Fibroblast of skin of left quadriceps (primary cell): ENCODE measurements around the gene MORN1.

Experiments
- DNase-seq, 2 experiments: peaks; one replicate each; pipeline ENCODE4 v3.0.0-alpha.2; 2013; ENCODE audit warnings: low read depth in 2 of 2

Gene MORN1

DNA sequence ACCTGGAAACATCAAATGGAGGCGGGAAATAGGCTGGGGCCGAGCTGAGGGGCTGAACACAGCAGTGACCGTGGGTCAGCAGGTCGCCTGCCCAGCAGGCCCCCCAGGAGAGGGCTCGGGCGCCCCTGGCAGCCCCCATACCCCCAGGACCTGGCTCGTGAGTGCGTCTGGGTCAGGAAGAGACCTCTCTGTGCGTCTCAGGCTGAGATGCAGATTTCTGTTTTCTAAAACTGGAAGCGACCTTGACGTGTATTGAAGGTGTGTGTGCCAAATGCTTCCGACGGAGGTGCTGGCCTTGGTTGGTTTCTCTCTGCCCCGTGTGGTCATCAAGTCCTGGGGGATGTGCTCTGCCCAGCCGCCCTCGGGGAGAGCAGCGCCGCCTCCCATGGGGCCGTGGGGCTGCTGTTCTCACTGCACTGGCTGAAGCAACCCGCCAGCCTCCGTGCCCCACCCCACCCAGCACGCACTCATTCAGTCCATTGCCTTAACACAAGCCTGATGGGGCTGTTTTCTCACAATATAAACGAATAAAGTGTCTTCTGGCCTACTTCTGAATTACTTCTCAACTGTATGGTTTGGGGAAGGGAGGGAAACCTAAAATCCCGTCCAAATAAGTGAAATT lies 13.6 kb upstream of the MORN1 start:
- DNase-seq: no peak

DNA sequence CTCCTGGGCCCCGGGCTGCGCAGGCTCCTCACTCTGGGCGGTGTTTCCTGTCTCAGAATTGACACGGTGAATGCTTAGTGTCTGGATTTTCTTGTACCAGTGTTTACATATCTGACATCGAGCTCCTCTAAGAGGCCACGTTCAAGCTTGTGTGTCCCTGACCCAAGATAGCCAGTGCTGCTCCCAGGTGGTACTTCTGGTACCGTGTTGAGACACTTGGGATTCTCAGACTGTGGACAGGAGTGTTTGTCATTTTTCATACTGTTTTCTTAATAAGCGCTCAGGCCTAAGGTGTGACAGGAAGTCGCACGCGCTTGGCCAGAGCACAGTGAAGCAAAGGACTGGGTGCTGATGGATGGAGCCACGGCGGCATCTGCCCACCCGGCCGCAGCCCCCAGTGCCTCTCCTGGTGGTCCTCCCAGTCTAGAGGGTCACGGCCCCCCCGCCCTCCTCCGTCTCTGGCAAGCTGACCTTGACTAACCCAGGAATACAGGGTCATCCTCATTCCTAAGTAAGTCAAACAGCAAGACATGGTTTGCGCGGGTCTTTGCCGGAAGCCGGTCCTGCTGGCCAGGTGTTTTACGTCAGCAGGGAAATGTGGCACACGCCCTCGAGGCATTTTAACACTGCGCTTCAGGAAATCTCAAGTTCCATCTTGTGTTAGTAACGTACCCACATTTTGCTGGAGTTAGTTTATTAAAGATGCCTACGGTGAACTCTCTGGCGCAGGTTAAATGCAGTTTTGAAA lies 13.0 kb upstream of the MORN1 start:
- no peak for DNase-seq

DNA sequence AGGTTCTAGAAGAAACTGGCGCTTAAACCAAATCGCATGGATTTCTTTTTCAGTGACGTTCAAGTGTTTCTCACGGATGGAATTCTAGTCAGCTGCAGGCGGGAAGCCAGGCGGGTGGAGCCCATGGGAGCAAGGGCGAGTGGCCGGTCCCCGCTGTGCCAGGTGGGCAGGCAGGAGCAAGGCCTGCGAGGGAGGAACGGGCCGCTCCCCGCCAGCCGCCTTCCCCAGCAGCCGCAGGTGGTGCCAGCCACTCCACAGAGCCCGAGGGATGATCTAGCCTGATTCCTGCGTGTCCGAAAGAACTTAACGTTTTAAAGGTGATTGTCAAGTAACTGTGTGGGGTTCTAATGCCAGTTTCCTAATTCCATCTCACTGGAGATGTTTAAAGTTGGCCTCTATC lies 11.9 kb upstream of the MORN1 start:
- DNase-seq: no peak

- DNase-seq: no peak
Observed at GRCh38 chr1:2402420-2402819, 11.1 kb upstream of the MORN1 start.

GRCh38 chr1:2400950-2401649 lies 9.7 kb upstream of the MORN1 start:
- DNase-seq: no peak

DNA sequence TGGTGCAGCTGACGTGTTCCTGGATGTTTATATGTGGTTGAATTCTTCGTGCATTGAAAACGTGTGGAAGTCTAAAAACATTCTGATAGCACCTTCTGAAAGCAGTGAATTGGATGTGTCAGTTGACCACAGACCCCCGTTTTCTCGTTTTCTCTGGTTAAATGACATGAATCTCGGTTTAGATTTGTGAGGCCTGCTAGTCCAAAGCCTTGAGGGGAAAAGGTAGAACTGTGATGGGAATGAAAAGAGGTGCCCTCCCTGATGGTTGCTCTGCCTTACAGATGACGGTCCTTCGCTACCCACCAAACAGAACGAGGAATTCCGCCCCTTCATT lies 9.2 kb upstream of the MORN1 start:
- no peak for DNase-seq

GRCh38 chr1:2399890-2400575 lies 8.7 kb upstream of the MORN1 start:
- DNase-seq: no peak

DNA sequence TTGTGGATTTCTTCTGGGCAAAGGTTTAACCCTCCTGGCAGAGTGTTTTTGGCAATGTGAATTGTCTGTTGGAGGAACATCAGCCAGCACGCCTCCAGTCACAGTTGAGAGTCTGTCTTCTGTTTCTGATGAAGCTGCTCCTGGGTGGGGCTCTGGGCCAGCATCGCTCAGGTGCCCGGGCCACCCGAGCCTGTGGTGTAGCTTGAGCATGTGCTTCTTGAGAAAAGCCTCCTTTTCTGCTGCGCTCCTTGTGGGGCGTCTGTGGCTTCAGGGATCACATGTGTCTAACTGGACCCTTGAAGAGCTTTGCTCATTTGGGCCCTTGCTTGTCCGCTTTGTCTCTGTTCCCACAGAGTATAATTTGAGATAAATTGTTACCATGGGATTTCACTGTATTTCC lies 7.5 kb upstream of the MORN1 start:
- DNase-seq: no peak

GRCh38 chr1:2397007-2397679 lies 5.8 kb upstream of the MORN1 start:
- no peak for DNase-seq

DNA sequence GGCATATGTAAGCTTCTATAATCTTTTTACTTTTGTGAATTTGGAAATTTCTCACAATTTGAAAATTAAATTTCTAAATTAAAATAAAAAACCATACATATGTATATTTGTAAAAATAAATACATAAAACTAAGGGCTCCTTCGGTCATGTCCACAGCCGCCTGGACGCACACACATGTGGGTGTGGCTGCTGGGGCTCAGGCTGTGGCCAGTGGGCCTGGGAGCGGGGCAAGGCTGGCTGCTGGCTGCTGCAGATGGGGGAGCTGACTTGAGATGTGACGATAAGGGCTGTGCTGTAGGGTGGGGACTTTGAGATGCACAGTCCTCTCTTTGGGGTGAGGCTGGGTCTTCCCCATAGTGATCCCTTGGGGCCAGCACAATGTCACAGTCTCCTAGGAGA lies 5.1 kb upstream of the MORN1 start:
- DNase-seq: no peak

DNA sequence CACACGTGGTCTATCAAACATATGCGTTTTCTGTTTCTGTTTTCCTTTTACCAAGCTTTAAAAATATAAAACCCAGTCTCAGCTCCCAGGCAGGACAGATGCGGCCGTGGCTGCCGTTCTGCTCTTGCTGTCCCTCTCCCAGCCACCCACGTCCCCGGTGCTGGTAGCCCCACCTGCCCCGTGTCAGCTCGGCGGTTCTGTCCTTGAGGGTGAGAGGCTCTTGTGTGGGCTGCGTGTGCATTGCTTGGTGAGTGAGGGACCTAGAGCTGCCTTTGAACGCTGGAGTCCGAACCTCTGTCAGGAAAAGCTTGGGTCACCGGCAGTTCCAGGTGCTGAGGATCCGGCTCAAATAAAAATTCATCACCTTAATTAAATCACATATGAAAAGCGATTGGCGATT lies 4.7 kb upstream of the MORN1 start:
- no peak for DNase-seq

DNA sequence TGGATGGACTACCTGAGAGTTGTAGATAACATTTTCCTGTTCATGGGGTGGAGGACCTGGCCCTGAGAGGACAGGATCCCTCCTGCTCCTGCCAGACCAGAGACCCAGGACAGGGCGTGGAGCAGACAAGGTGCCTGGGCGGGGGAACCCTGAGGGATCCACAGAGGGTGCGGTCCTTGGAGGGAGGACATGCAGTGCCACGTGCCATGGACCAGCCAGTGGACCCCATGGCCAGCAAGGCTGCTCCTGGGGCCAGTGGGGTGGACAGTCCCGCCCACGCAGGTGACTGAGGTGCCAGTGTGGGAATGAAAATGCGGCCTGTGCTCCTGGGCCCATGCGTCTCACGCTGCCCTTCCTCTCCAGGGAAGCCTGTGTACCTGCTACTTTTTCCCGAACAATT lies 3.9 kb upstream of the MORN1 start:
- DNase-seq: no peak

DNA sequence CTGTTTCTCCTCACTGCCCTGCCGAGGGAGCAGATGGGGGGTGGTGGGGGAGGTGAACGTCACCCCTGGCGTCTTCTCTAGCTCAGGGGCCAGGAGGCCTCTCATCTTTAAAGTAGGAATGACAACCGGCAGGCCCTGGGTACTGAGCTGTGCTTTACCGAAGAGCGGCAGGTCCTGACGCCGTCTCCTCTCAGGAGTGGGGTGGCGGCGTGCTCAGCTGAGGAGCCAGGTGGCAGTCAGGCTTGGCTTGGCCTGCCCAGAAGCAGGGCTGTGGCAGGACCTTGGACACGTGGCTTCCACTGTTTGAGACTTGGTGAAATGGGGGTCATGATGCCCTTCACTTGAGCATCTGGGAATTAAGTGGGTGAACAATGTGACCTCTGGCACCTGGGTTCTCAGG lies 3.4 kb upstream of the MORN1 start:
- no peak for DNase-seq

DNA sequence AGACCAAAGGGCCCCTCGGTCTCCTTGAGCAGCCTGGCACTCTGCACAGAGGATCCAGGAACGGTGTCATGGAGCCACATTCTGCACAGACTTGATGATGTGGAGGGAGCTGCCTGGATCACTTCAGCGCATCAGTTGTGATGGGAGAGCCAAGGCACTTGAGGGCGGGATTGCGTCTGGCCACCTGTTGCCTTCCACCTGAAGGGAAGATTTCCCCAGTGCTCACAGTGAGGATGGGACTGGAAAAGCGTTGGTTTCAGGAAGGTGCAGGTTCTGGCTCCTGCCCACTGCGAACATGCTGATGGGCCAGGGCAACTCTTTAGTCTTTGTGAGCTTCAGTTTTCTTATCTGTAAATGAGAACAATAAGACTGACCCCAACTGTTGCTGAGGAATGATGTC lies 2.9 kb upstream of the MORN1 start:
- DNase-seq: no peak

DNA sequence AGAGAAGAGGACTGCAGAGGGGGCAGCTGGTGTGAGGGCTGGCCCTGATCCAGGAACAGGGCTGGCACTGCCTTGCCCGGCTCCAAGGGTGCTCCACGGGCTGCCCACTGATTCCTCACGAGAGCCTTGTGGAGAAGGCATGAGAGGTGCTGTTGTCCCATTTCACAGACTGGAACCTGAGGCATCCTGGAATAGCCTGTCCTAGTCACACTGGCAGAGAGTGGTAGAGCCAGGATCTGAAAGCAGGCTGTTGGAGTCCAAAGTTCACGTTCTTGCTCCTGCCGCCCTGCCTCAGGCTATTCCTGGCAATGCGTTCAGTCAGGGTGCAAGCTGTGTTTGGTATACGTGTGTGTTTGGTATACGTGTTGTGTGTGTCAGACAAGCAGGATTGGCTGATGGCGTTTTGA lies 2.1 kb upstream of the MORN1 start:
- no peak for DNase-seq

DNA sequence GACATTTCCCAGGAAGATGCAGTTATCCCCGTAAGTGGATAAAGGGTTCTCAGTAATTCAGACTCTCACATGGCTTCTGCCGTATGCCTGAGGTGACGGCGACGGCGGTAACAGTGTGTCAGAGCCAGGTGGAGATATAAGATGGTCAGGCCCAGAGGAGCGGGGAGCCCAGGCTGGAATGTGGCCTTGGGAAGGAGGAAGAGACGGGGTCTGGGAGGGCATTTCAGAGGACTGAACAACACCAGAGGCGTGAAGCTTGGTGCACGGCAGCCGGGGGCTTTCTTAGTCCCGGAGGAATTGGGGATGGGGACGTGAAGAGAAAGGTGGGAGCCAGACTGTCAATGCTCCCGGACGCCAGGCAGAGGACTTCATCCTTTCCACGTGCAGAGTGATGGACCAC lies 1.3 kb upstream of the MORN1 start:
- no peak for DNase-seq

DNA sequence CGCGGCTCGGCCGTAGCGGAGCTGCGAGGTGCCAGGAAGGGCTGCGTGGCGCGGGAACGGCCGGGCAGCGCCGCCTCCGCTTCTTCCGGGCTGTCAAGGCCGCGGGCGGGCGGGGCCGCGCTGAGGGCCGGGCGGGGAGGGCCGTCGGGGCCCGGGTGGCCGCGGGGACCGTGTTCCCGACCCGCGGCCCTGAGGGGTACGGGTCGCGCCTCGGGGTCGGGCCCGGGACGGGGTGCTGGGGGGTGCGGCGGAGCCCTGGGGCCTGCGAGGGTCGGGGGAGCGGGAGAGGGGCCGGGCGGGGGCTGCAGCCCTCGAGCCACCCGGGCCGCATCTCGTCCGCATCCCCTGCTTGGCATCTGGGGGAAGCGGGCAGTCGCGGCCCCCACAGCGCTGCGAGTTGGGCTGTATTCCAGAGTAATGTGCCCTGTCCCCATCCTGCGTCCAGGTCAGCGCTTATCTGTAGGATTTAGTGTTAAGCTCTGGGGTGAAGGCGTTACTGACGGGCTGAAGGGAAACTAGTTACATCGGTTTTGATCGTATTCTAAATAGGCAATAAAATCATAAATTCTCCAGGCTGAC lies 666 bp upstream of the MORN1 start:
- DNase-seq: no peak

DNA sequence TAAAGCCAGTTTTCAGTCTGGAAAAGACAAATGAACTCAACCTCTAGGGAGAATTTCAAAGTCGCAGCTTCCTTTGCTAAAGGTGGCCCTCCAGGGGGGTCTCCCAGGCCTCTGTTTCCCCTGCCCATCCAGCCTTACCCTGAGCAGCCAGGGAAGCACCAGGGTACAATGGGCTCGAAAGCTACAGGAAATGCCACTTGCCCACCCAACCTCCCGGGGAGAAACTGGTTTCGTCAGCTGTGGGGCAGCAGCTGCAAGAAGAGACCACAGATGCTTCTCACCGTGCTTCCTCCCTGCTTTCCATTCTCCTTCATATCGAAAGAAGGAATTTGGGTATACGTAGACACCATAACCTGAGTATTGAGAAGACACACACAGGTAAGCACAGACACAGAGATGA lies 1.7 kb downstream of the MORN1 start:
- no peak for DNase-seq

DNA sequence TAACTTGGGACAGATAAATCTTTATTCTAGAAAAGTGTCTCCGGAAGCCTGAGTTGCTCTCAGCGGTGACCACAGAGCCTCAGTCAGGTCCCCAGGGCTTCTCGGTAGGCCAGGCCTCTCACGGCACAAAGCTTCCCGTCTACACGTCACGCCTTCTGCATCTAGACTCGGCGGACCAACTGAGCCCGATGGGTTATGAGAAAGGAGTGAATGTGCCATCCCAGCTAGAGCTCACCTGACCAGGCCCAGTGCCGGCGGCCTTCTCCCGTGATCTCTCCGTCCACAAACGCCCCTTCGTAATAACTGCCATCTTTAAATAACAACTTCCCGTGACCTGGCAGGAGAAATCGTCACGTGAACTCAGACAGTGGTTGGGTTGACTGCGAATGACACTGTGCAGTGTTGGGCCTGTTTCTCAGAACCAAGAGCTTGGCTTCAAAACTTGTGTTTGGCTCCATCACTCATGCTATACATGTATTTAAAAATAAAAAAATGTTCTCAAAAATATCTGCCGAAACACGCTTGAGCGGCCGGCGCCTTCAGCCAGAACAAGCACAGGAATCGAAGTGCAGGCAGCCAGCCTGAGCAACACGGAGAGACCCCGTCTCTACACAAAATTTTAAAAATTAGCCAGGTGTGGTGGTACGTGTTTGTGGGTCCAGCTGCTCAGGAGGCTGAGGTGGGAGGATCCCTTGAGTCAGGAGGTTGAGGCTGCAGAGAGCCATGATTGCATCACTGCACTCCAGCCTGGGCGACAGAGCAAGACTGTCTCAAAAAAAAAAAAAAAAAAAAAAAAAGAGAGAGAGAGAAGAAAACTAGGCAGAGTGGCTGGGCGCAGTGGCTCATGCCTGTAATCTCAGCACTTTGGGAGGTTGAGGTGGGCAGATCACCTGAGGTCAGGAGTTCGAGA lies 3.1 kb downstream of the MORN1 start:
- DNase-seq: no peak
